ENCODE measurements around the gene GRID2IP.

Gene GRID2IP

GRCh38 chr7:6447581-6448199 lies 103.6 kb downstream of the GRID2IP start, which contains the start of gene DAGLB:
DAGLB (minus strand) TSS chr7:6447954; CDS start chr7:6447842, 112 bp downstream.
- peak; percentile 93 for DNase-seq (ENCODE audit: low read depth)
